IMR-90 (cell line): Measurements from ENCODE around the gene EHMT1. TPM values are rescaled to one million over a fixed set of nuclear protein-coding genes. Genes with fewer than 3 reads are reported as not detected.
A peak's percentile ranks its signal among the peaks of the same experiment; 100 is the strongest.

Experiments
- ATAC-seq: fragments of 200-7000 bp; cut with Tn5 transposase; 2 replicates; pipeline ENCODE4 v1.9.1; 2020; ENCODE audit warnings: low read depth, mild to moderate bottlenecking, moderate library complexity
- BruUV-seq: library from RNA; stranded (reverse); fragments of 400-500 nt; replicated peaks from 2 replicates; lab custom pipeline; 2021; lab: Mats Ljungman, UMichigan
- CTCF ChIA-PET: fragments of 300-600 bp; formaldehyde crosslinking; extraction: SDS; loops from one replicate; lab custom pipeline; 2021; ENCODE audit warnings: antibody characterized with exemption; lab: Yijun Ruan, JAX
- POLR2A ChIA-PET: fragments of 300-600 bp; sonication (Branson Sonifier 250); formaldehyde crosslinking; loops from one replicate; lab custom pipeline; 2022; ENCODE audit warnings: antibody characterized with exemption; ENCODE audit not compliant: unreplicated experiment; lab: Charles Lee
- DNase-seq: peaks from one replicate; pipeline ENCODE4 v3.0.0; 2013
- H2AFZ ChIP-seq: replicated peaks from 2 replicates; pipeline ENCODE3; 2013; ENCODE audit warnings: low read length, mild to moderate bottlenecking; ENCODE audit not compliant: poor library complexity
- H2AK5ac ChIP-seq: 2 replicates; pipeline ENCODE4 v1.6.1; 2013; ENCODE audit warnings: low read depth, low read length, inconsistent platforms
- H2AK9ac ChIP-seq: replicated peaks from 2 replicates; pipeline ENCODE3; 2013; ENCODE audit warnings: mild to moderate bottlenecking, low read depth, low read length, moderate library complexity; ENCODE audit not compliant: poor library complexity
- H2BK120ac ChIP-seq: 2 replicates; pipeline ENCODE4 v1.6.1; 2013; ENCODE audit warnings: low read depth, low read length, inconsistent platforms
- H2BK15ac ChIP-seq: 3 replicates; pipeline ENCODE4 v1.6.1; 2013; ENCODE audit warnings: low read depth, low read length, inconsistent platforms
- H2BK20ac ChIP-seq: 2 replicates; pipeline ENCODE4 v1.6.1; 2013; ENCODE audit warnings: low read depth, mild to moderate bottlenecking, inconsistent platforms, low read length, moderate library complexity
- H2BK5ac ChIP-seq: 2 replicates; pipeline ENCODE4 v1.6.1; 2013; ENCODE audit warnings: mild to moderate bottlenecking, low read depth, low read length, inconsistent platforms; ENCODE audit not compliant: poor library complexity, severe bottlenecking
- H3K14ac ChIP-seq: replicated peaks from 2 replicates; pipeline ENCODE4 v1.6.1; 2013; ENCODE audit warnings: low read depth, low read length, inconsistent platforms
- H3K18ac ChIP-seq: 2 replicates; pipeline ENCODE4 v1.6.1; 2013; ENCODE audit warnings: low read depth, low read length, control low read depth
- H3K23ac ChIP-seq: 2 replicates; pipeline ENCODE4 v1.6.1; 2013; ENCODE audit warnings: low read depth, low read length, inconsistent platforms
- H3K27ac ChIP-seq: 2 replicates; pipeline ENCODE4 v1.5.1; 2013; ENCODE audit warnings: mild to moderate bottlenecking, control low read depth, low read length; ENCODE audit not compliant: insufficient read depth
- H3K27me3 ChIP-seq: 2 replicates; pipeline ENCODE4 v1.6.1; 2013; ENCODE audit warnings: low read length; ENCODE audit not compliant: control insufficient read depth, insufficient read depth
- H3K36me3 ChIP-seq: 2 replicates; pipeline ENCODE4 v1.6.1; 2013; ENCODE audit warnings: low read length, mixed read lengths; ENCODE audit not compliant: control insufficient read depth, insufficient read depth
- H3K4ac ChIP-seq: 2 replicates; pipeline ENCODE4 v1.6.1; 2013; ENCODE audit warnings: low read depth, low read length, inconsistent platforms
- H3K4me1 ChIP-seq: 2 replicates; pipeline ENCODE4 v1.6.1; 2013; ENCODE audit warnings: low read length, mixed read lengths; ENCODE audit not compliant: control insufficient read depth, insufficient read depth
- H3K4me2 ChIP-seq: 2 replicates; pipeline ENCODE4 v1.6.1; 2013; ENCODE audit warnings: low read depth, mild to moderate bottlenecking, control low read depth, low read length, moderate library complexity
- H3K4me3 ChIP-seq: 2 replicates; pipeline ENCODE4 v1.5.1; 2013; ENCODE audit warnings: low read depth, mild to moderate bottlenecking, control low read depth, low read length, moderate library complexity; ENCODE audit not compliant: insufficient read depth
- H3K56ac ChIP-seq: 2 replicates; pipeline ENCODE4 v1.6.1; 2013; ENCODE audit warnings: low read length, inconsistent platforms; ENCODE audit not compliant: insufficient read depth; ENCODE audit errors: extremely low read depth
- H3K79me1 ChIP-seq, 2 experiments: 2 replicates each; pipeline ENCODE4 v1.6.1; 2013; ENCODE audit warnings: low read length in 2 of 2, inconsistent platforms in 1 of 2, low read depth in 1 of 2
- H3K9ac ChIP-seq: 2 replicates; pipeline ENCODE4 v1.6.1; 2013; ENCODE audit warnings: low read depth, low read length, control low read depth
- H3K9me1 ChIP-seq: 2 replicates; pipeline ENCODE4 v1.6.1; 2013; ENCODE audit warnings: low read length, inconsistent platforms; ENCODE audit not compliant: insufficient read depth
- H3K9me3 ChIP-seq: 2 replicates; pipeline ENCODE4 v1.6.1; 2013; ENCODE audit warnings: low read length; ENCODE audit not compliant: control insufficient read depth, insufficient read depth
- H4K20me1 ChIP-seq: 2 replicates; pipeline ENCODE4 v1.6.1; 2013; ENCODE audit warnings: low read length, inconsistent platforms; ENCODE audit not compliant: insufficient read depth
- H4K5ac ChIP-seq: 2 replicates; pipeline ENCODE4 v1.6.1; 2013; ENCODE audit warnings: mild to moderate bottlenecking, low read depth, low read length, control low read depth
- H4K8ac ChIP-seq, 2 experiments: 2 replicates each; pipeline ENCODE4 v1.6.1; 2013; ENCODE audit warnings: low read depth in 2 of 2, low read length in 2 of 2, control low read depth in 1 of 2, inconsistent platforms in 1 of 2
- H4K91ac ChIP-seq: 2 replicates; pipeline ENCODE4 v1.6.1; 2013; ENCODE audit warnings: low read depth, low read length, inconsistent platforms; ENCODE audit not compliant: insufficient read depth
- CEBPB ChIP-seq: IDR thresholded peaks from 2 replicates; pipeline ENCODE4 v1.6.1; 2012; ENCODE audit warnings: low read depth, low read length, improper control_type of control experiment
- ELK1 ChIP-seq: fragments of 150-350 bp; IDR thresholded peaks from 2 replicates; pipeline ENCODE4 v1.6.1; 2016; ENCODE audit warnings: low read depth, mild to moderate bottlenecking, low read length, moderate library complexity, borderline replicate concordance
- FOS ChIP-seq: fragments of 150-350 bp; IDR thresholded peaks from 2 replicates; pipeline ENCODE4 v1.6.1; 2016; ENCODE audit warnings: low read depth, low read length
- MAFK ChIP-seq: IDR thresholded peaks from 2 replicates; pipeline ENCODE4 v1.6.1; 2012; ENCODE audit warnings: low read depth, low read length, improper control_type of control experiment
- MAZ ChIP-seq: IDR thresholded peaks from 2 replicates; pipeline ENCODE4 v1.6.1; 2012; ENCODE audit warnings: low read depth, mild to moderate bottlenecking, low read length, improper control_type of control experiment, moderate library complexity, borderline replicate concordance
- POLR2A ChIP-seq: IDR thresholded peaks from 2 replicates; pipeline ENCODE4 v1.6.1; 2012; ENCODE audit warnings: mild to moderate bottlenecking, low read depth, low read length
- RAD21 ChIP-seq: IDR thresholded peaks from 2 replicates; pipeline ENCODE4 v1.6.1; 2012; ENCODE audit warnings: low read length, improper control_type of control experiment
- RFX5 ChIP-seq: IDR thresholded peaks from 2 replicates; pipeline ENCODE4 v1.8.0; 2012; ENCODE audit warnings: low read depth, mild to moderate bottlenecking, low read length, moderate library complexity
- SMC3 ChIP-seq: fragments of 150-350 bp; IDR thresholded peaks from 2 replicates; pipeline ENCODE4 v1.6.1; 2016; ENCODE audit warnings: low read depth, mild to moderate bottlenecking, antibody characterized with exemption, low read length, moderate library complexity
- WGBS, 2 experiments: methylation state at CpG; one replicate each; pipeline versions ENCODE4 v1.1.5 to v1.1.7; 2013; ENCODE audit warnings: missing lambda C conversion rate in 2 of 2; ENCODE audit not compliant: insufficient read length in 1 of 2; ENCODE audit errors: extremely low coverage in 2 of 2; 5-methylcytosine and 5-hydroxymethylcytosine counted together
- dilution Hi-C: fragments of 300-500 bp; cut with HindIII; formaldehyde crosslinking; loops from one replicate; pipeline ENCODE4 v1.14.3; 2018; ENCODE audit warnings: low sequenced_read_pairs; ENCODE audit not compliant: unreplicated experiment
- in situ Hi-C: fragments of 300-500 bp; cut with MboI; formaldehyde crosslinking; loops from 3 replicates; pipeline ENCODE4 v1.14.3; 2019; ENCODE audit warnings: low sequenced_read_pairs, inconsistent platforms, mixed read lengths
- intact Hi-C: fragments of 100-400 bp; cut with micrococcal nuclease; formaldehyde crosslinking; loops from 2 replicates; pipeline ENCODE4 v1.10.0; 2022
- polyA plus RNA-seq, 3 experiments: library from polyadenylated mRNA; depleted of rRNA; stranded (reverse); fragments of >200 nt; gene quantifications; 2 replicates each; pipeline ENCODE4 v1.2.3, GENCODE V29; 2012; ENCODE audit warnings: low replicate concordance in 1 of 3
- total RNA-seq: library from RNA; depleted of rRNA; stranded (reverse); fragments of >200 nt; gene quantifications from 2 replicates; pipeline ENCODE4 v1.2.3, GENCODE V29; 2012

EHMT1 gene
- total and polyA plus RNA-seq, 2 of the 4 experiments (the other 2 are of a cell fraction): 32.8 to 35.1 TPM

DNA sequence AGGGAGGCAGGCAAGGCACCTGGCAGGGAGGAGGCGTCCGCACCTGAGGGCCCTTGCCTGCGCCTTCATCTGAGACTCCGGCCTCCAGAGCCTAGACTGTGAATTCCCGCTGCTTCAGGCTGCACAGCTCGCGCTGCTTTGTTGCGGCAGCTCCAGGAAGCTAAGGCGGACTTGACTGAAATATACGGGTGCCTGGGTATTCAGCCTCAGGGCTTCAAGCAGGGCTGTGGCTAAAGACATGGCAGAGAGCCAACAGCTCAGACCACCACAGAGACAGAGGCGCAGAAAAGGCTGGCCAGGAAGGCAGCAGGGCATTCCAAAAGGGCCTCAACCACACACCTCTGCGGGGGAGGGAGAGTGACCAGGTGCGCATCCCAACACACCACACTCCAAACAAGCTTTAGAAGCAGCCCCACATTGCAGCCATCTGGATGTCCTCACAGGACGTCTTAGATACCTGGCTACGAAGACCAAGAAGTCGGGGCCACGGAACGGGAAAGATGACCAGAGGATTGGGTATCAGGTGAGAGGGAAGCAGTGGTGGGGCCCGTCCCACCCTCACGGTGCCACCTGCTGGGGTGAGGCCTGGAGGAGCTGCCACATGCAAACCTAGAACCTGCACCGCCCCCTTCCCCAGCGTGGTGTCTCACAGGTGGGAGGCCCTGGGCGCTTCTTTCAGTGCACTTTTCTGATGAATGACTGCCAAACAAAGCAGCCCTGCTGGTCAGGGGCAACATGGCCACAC is 38.4 kb upstream of the EHMT1 start:
- Histone ChIP-seq H3K36me3 (peaks cover 29% of the 10 kb centered on the region), H3K79me1 (peaks cover 21 to 45% of the 10 kb centered on the region in 2 experiments), H3K4me2 (no peak overlapping the region), H2BK20ac (no peak overlapping the region), H2BK120ac (no peak overlapping the region), H3K56ac (no peak overlapping the region), H2AK5ac (no peak overlapping the region), H2BK5ac (no peak overlapping the region), H4K5ac (no peak overlapping the region), H2BK15ac (no peak overlapping the region), H3K4me3 (no peak overlapping the region), H3K23ac (no peak overlapping the region), H2AK9ac (peak overlapping the region; percentile 63), H3K9ac (no peak overlapping the region), H3K4me1 (peaks cover 6% of the 10 kb centered on the region), H3K14ac (no peak overlapping the region), H3K27ac (no peak overlapping the region), H3K18ac (no peak overlapping the region), H4K20me1 (peaks cover 22% of the 10 kb centered on the region), H4K91ac (no peak overlapping the region), H3K9me1 (peaks cover 15% of the 10 kb centered on the region; the same call in 1 of the 2 replicates), H3K27me3 (no peaks in the 10 kb centered on the region), H3K9me3 (no peaks in the 10 kb centered on the region), H4K8ac (no peak overlapping the region), H2AFZ (no peak overlapping the region), H3K4ac (no peak overlapping the region)
- WGBS, 2 experiments: 95% methylated on average over 7 of the region's 23 CpGs; no CpG with 5 or more reads in 1 of the 2 experiments
- in situ Hi-C loops (no loop called here), dilution Hi-C loops (no loop called here), intact Hi-C loops (no loop called here)
- ChIA-PET CTCF (no interaction called here), POLR2A (no interaction called here)
- DNase-seq (no peak), ATAC-seq (no peak)
- TF ChIP-seq SMC3: no peak
- no peak for TF ChIP-seq POLR2A
- TF ChIP-seq MAFK: no peak
- no peak for TF ChIP-seq FOS
- TF ChIP-seq ELK1: no peak
- no peak for TF ChIP-seq MAZ
- no peak for TF ChIP-seq CEBPB
- no peak for TF ChIP-seq RAD21
- TF ChIP-seq RFX5: no peak
- BruUV-seq: no TSS peak
